OCI-LY7 (cell line): ENCODE data around the gene FLRT1. TPM values are rescaled to one million over a fixed set of nuclear protein-coding genes. Genes with fewer than 3 reads are reported as not detected.

Source experiments
- BruUV-seq: library from RNA; stranded (reverse); fragments of 400-500 nt; replicated peaks from 2 replicates; lab custom pipeline; 2021; lab: Mats Ljungman, UMichigan
- CTCF ChIA-PET: fragments of 300-600 bp; sonication (Branson Sonifier 250); formaldehyde crosslinking; loops from one replicate; lab custom pipeline; 2022; ENCODE audit warnings: antibody characterized with exemption; ENCODE audit not compliant: unreplicated experiment; lab: Charles Lee
- POLR2A ChIA-PET: fragments of 300-600 bp; sonication (Branson Sonifier 250); formaldehyde crosslinking; loops from one replicate; lab custom pipeline; 2022; ENCODE audit warnings: antibody characterized with exemption; lab: Charles Lee
- DNase-seq: peaks from one replicate; pipeline ENCODE4 v3.0.0-alpha.2; 2015; ENCODE audit warnings: low spot score
- H2AFZ ChIP-seq: fragments of 200-600 bp; sonication (generic), shearing (Covaris generic); 2 replicates; pipeline ENCODE4 v1.6.1; 2014; ENCODE audit warnings: mild to moderate bottlenecking, antibody characterized with exemption, low read length, moderate library complexity
- H3K27ac ChIP-seq: fragments of 200-600 bp; sonication (generic); 2 replicates; pipeline ENCODE4 v1.5.1; 2014; ENCODE audit warnings: mixed run types, low read depth, mild to moderate bottlenecking, moderate library complexity, low read length, inconsistent platforms; ENCODE audit not compliant: poor library complexity, severe bottlenecking
- H3K36me3 ChIP-seq: fragments of 200-600 bp; sonication (generic); 2 replicates; pipeline ENCODE4 v1.6.1; 2014; ENCODE audit warnings: mild to moderate bottlenecking, antibody characterized with exemption, low read length, moderate library complexity, mixed read lengths; ENCODE audit not compliant: insufficient read depth
- H3K4me1 ChIP-seq: fragments of 200-600 bp; sonication (generic); 2 replicates; pipeline ENCODE4 v1.5.1; 2014; ENCODE audit warnings: mild to moderate bottlenecking, low read length; ENCODE audit not compliant: insufficient read depth, poor library complexity, severe bottlenecking
- H3K4me2 ChIP-seq: fragments of 200-600 bp; sonication (generic); 2 replicates; pipeline ENCODE4 v1.6.1; 2014; ENCODE audit warnings: mild to moderate bottlenecking, low read length
- H3K4me3 ChIP-seq: fragments of 200-600 bp; sonication (generic); 2 replicates; pipeline ENCODE4 v1.5.1; 2014; ENCODE audit warnings: mild to moderate bottlenecking, low read depth, low read length; ENCODE audit not compliant: poor library complexity, severe bottlenecking
- H3K79me2 ChIP-seq: fragments of 200-600 bp; sonication (generic); 2 replicates; pipeline ENCODE4 v1.6.1; 2016; ENCODE audit warnings: low read depth, mild to moderate bottlenecking, low read length, moderate library complexity, mixed read lengths; ENCODE audit not compliant: insufficient read depth
- H3K9me2 ChIP-seq: fragments of 200-600 bp; sonication (generic); 2 replicates; pipeline ENCODE4 v1.6.1; 2016; ENCODE audit warnings: mild to moderate bottlenecking, low read length, mixed read lengths; ENCODE audit not compliant: insufficient read depth
- H3K9me3 ChIP-seq: fragments of 200-600 bp; sonication (generic); 2 replicates; pipeline ENCODE4 v1.6.1; 2014; ENCODE audit warnings: mild to moderate bottlenecking, mixed run types, low read length, mixed read lengths
- H4K20me1 ChIP-seq: fragments of 200-600 bp; sonication (generic); 2 replicates; pipeline ENCODE4 v1.6.1; 2014; ENCODE audit warnings: mild to moderate bottlenecking, antibody characterized with exemption, low read length, moderate library complexity, mixed read lengths; ENCODE audit not compliant: insufficient read depth
- EZH2phosphoT487 ChIP-seq: fragments of 200-600 bp; sonication (generic); IDR thresholded peaks from 2 replicates; pipeline ENCODE4 v1.6.1; 2018; ENCODE audit warnings: low read depth, borderline replicate concordance, mild to moderate bottlenecking, mixed run types, antibody characterized with exemption, low read length, moderate library complexity, mixed read lengths
- intact Hi-C: fragments of 100-400 bp; cut with micrococcal nuclease; formaldehyde crosslinking; loops from one replicate; pipeline ENCODE4 v1.10.0; 2022; ENCODE audit not compliant: unreplicated experiment
- total RNA-seq, 2 experiments: library from RNA; depleted of rRNA in 1 of 2; stranded (reverse); fragments of >200 nt in 1 of 2; shearing (Covaris generic) in 1 of 2; gene quantifications; 2 replicates each; pipeline ENCODE4 v1.2.3, GENCODE V29; 2014 to 2022
- TF ChIP-seq, protein P1 (sequence below): fragments of 200-600 bp; sonication (generic); conservative IDR thresholded peaks from 2 replicates; pipeline ENCODE4 v1.5.1; 2014; ENCODE audit warnings: mild to moderate bottlenecking, antibody characterized with exemption, low read length, moderate library complexity, mixed read lengths

FLRT1 gene
- total RNA-seq, 2 experiments from 2014 or later = not detected

- ChIA-PET CTCF (interaction anchor here (0.6 kb wide), 1 partner anchor 85 kb away, joined by 5 read pairs; the partner anchor contains the start of gene NAA40), POLR2A (interaction anchor here (0.6 to 1.6 kb wide), 4 partner anchors 7 to 491 kb away, joined by 3 to 4 read pairs (median 3); no protein-coding TSS in a partner anchor)
- Histone ChIP-seq H2AFZ (no peak overlapping the region), H3K9me2 (no peaks in the 10 kb centered on the region), H4K20me1 (no peaks in the 10 kb centered on the region), H3K79me2 (no peaks in the 10 kb centered on the region), H3K4me3 (no peak overlapping the region), H3K4me2 (no peak overlapping the region), H3K36me3 (no peaks in the 10 kb centered on the region), H3K9me3 (no peaks in the 10 kb centered on the region), H3K4me1 (peaks cover 15% of the 10 kb centered on the region), H3K27ac (no peak overlapping the region)
- no peak for TF ChIP-seq EZH2phosphoT487
- TF ChIP-seq, protein P1, sequence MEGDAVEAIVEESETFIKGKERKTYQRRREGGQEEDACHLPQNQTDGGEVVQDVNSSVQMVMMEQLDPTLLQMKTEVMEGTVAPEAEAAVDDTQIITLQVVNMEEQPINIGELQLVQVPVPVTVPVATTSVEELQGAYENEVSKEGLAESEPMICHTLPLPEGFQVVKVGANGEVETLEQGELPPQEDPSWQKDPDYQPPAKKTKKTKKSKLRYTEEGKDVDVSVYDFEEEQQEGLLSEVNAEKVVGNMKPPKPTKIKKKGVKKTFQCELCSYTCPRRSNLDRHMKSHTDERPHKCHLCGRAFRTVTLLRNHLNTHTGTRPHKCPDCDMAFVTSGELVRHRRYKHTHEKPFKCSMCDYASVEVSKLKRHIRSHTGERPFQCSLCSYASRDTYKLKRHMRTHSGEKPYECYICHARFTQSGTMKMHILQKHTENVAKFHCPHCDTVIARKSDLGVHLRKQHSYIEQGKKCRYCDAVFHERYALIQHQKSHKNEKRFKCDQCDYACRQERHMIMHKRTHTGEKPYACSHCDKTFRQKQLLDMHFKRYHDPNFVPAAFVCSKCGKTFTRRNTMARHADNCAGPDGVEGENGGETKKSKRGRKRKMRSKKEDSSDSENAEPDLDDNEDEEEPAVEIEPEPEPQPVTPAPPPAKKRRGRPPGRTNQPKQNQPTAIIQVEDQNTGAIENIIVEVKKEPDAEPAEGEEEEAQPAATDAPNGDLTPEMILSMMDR = no peak
- DNase-seq = no peak
- BruUV-seq = no TSS peak
- intact Hi-C loops = no loop called here
Observed at GRCh38 chr11:64023712-64024710, 11.7 kb upstream of the FLRT1 start.

- TF ChIP-seq, protein P1 = no peak
- no peak for TF ChIP-seq EZH2phosphoT487
- DNase-seq = no peak
- H3K4me1 ChIP-seq = peaks cover 15% of the 10 kb centered on the region
- H3K27ac ChIP-seq = no peak overlapping the region
- intact Hi-C loops = no loop called here
- no peak overlapping the region for H3K4me3 ChIP-seq
- no peak overlapping the region for H3K4me2 ChIP-seq
- no peaks in the 10 kb centered on the region for H4K20me1 ChIP-seq
- no peaks in the 10 kb centered on the region for H3K9me3 ChIP-seq
- CTCF ChIA-PET = no interaction called here
- H3K79me2 ChIP-seq = no peaks in the 10 kb centered on the region
- H3K36me3 ChIP-seq = no peaks in the 10 kb centered on the region
- POLR2A ChIA-PET = interaction anchor here (0.6 to 1.0 kb wide), 2 partner anchors 9 to 288 kb away, joined by 3 to 4 read pairs; no protein-coding TSS in a partner anchor
- no peak overlapping the region for H2AFZ ChIP-seq
- no peaks in the 10 kb centered on the region for H3K9me2 ChIP-seq
- BruUV-seq = no TSS peak
Observed at GRCh38 chr11:64025205-64025604, 10.5 kb upstream of the FLRT1 start.
